Measurements from ENCODE around the gene CNDP1.
"Not testable (repeated sequence)": the region's sequence is repeated elsewhere in the genome, so short reads cannot be mapped to it uniquely, and the experiment has no call there.

CNDP1 gene, protein sequence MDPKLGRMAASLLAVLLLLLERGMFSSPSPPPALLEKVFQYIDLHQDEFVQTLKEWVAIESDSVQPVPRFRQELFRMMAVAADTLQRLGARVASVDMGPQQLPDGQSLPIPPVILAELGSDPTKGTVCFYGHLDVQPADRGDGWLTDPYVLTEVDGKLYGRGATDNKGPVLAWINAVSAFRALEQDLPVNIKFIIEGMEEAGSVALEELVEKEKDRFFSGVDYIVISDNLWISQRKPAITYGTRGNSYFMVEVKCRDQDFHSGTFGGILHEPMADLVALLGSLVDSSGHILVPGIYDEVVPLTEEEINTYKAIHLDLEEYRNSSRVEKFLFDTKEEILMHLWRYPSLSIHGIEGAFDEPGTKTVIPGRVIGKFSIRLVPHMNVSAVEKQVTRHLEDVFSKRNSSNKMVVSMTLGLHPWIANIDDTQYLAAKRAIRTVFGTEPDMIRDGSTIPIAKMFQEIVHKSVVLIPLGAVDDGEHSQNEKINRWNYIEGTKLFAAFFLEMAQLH

GRCh38 chr18:74534150-74534969 lies at the start of gene CNDP1:
CNDP1 (plus strand) TSS chr18:74534500; CDS start chr18:74534668, 168 bp downstream.
- DNase-seq: no peak

GRCh38 chr18:74486119-74486849 lies 48.0 kb upstream of the CNDP1 start:
- DNase-seq: no peak

GRCh38 chr18:74488354-74488753 lies 45.9 kb upstream of the CNDP1 start:
- no peak for DNase-seq

DNA sequence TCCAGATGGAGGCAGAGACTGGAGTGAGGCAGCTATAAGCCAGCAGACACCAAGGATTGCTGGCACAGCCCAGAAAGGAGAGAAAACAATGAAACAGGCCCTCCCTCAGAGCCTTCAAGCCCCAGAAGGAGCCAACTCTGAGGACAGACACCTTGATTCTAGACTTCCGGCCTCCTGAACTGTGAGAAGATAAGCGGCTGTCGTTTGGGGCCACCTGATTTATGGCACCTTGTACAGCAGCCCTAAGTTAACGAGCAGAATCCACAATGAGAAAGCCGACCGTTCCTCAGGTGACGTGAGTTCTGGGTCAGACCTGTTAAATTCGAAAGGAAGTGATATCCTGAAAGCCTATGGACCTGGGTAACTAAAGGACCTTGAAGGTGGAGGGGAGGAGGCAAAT lies 45.4 kb upstream of the CNDP1 start:
- no peak for DNase-seq

GRCh38 chr18:74489676-74490075 lies 44.6 kb upstream of the CNDP1 start:
- DNase-seq: no peak

- no peak for DNase-seq
Observed at GRCh38 chr18:74492259-74492658, 42.0 kb upstream of the CNDP1 start.

DNA sequence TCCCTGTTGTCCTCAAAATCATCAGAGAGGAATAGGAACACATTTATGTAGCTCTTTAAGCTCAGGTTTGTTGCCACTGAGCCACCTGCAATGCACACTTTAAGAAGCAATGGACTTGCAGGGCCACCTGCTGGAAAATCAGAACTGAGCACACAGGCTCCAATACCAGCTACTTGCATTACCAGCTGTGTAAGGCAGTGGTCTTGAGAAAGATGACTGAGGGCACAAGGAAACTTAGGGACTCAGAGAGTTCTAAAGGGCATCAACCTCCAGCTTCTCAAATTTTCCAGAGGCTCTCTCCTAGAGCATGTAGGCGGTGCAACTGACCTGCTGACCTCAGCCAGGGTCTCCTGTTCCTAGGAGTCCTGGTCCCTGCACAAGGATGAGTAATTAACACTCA lies 40.6 kb upstream of the CNDP1 start:
- peak; percentile 10 for DNase-seq

- no peak for DNase-seq
Observed at GRCh38 chr18:74494514-74494913, 39.8 kb upstream of the CNDP1 start.

GRCh38 chr18:74495581-74496507 lies 38.5 kb upstream of the CNDP1 start, which contains the start of gene CNDP2:
CNDP2 (plus strand) TSS chr18:74496363; CDS start chr18:74499974, 3,611 bp downstream.
- DNase-seq: peak; percentile 84

- DNase-seq: peak; percentile 1
Observed at GRCh38 chr18:74496508-74497323, 37.6 kb upstream of the CNDP1 start.

- DNase-seq: no peak
Observed at GRCh38 chr18:74497324-74497676, 37.0 kb upstream of the CNDP1 start.

DNA sequence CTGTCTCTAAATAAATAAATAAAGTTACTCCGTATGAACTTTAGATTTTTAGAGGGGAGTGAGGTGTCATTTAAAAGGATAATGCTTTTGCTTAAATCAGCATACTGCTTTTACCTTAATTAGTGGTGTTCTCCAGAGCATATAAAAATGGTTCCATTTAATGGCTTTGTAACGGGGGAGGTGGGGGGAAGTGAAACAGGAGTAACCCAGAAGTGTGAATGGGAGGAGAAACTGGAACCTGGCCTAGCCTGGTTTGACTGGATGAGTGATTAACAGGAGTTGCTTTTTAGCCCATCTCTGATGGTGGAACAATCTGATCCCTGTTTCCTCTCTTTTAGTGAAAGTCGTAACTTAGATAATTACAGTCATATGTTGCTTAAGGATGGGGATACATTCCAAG lies 36.5 kb upstream of the CNDP1 start:
- no peak for DNase-seq

DNA sequence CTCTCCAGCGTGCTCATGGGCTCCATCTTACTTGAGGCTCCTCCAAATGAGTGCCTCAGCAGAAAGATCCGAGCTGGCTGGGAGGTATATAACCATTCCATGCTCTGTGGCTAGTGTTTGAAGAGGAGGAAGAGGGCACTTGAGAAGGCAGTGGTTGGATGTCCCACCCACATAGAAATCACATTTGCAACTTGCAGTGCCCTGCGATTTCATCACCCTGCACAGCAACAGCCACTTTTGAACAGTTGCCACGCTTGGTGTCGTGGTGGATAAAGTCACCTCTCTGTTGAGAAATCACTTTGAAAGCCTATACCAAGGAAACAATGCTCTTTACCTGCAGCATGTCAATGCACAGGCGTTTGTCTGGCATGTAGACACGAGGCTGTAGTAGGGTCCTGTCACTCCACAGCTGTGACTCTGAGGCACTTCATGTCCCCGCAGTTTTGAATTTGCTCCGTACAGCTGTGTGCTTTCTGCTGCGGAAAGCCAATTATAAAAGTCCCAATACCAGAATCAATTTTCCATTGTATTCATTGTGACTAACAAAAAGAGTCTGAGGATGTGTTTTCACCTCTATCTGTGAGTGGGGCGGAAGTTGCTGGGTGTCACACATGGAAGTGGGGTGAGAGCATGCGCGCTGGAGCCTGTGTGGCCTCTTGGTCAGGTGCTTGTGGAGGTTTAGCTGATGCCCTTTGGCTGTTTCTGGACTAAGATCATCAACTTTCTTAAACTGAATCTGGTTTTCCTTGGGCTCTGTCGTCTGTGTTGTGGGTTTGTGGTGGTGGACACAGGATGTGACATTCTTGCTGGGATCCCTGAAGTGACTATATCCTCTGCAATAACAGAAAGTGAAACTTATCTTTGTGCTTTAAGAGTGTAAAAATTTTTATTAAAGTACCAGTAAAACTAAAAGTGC lies 35.3 kb upstream of the CNDP1 start:
- DNase-seq: no peak

- DNase-seq: no peak
Observed at GRCh38 chr18:74499633-74500032, 34.7 kb upstream of the CNDP1 start.

DNA sequence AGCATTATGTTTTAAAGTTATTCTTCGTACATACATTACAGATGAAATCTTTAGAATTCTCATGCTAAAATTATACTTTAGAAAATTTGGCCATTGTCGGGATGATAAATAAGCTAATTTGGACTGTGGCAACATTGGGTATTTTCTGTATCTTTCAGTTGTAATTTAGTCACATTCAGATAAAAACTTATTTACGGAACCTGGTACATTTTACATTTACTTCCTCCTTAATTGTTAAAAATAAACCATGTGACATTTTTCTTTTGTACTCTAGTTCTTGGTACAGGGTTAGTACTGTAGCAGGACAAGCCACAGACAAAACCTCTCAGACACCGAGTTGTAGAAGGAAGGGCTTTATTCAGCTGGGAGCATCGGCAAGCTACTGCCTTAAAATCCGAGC lies 33.9 kb upstream of the CNDP1 start:
- DNase-seq: no peak

- DNase-seq: not testable (repeated sequence)
Observed at GRCh38 chr18:74500774-74501173, 33.5 kb upstream of the CNDP1 start.

GRCh38 chr18:74501386-74501785 lies 32.9 kb upstream of the CNDP1 start:
- DNase-seq: no peak

DNA sequence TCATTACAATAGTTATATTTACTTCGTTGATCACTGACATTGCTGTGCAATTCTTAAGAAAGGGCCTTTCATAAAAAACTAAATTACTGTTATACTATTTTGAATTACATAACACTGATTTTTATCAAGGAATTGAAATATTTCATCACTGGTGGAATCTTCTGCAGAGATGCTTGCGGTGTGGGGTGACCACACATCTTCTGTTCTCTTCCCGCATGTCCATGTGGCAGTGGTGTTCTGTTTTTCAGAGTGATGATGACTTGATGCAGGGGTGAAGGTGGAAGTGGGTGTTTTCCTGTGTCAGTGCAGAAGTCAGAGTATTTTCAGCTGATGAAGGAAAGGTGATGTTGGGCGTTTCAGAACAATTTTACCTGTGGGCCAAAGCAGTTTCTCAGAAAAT lies 31.2 kb upstream of the CNDP1 start:
- DNase-seq: no peak

GRCh38 chr18:74505776-74506175 lies 28.5 kb upstream of the CNDP1 start:
- DNase-seq: no peak
